HG02798 (cell line): Measurements from ENCODE around the gene CHI3L1.

Experiments
- ATAC-seq: cut with Tn5 transposase; IDR thresholded peaks from one replicate; pipeline ENCODE4 v1.9.1; 2021; ENCODE audit warnings: mild to moderate bottlenecking; ENCODE audit not compliant: unreplicated experiment, poor library complexity

CHI3L1 gene

DNA sequence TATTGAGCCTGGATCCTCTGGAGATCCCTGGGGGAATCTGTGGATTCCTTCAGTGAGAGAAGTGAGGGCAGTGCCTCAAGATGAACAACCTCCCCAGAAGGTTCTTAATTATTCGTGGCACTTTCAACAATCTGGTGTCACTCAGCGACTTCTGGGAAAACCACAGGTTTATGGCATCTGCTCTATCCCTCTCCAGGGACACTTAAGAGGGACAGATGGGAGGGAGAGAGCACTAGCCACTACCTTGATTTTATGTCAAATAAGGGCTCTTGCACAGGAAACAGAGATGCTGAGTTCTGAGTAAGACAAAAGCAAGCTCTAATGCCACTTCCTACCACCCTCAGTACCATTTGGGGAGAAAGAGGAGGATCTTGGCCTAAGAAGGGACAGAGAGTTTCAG is 21.2 kb upstream of the CHI3L1 start:
- no peak for ATAC-seq

GRCh38 chr1:203206129-203206687 is 19.7 kb upstream of the CHI3L1 start:
- ATAC-seq, result no peak

DNA sequence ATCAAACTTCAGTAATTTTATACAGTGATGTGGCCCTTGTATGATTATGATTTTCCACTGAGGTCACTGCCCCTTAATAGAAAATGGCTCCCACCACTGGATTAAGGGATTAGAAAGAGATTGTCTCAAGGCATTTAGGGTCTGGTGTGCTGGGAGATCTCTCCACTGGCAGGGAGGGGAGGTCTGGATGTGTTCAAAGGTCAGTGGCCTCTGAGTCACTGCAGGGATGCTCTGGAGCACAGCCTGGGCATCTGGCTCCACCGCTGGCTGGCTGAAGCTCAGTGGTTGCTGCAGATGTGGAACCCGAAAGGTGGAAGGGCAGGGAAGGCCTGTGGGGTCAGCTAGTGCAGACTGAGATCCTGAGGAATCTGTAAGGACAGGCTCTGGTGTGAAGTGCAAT is 18.3 kb upstream of the CHI3L1 start:
- no peak for ATAC-seq

DNA sequence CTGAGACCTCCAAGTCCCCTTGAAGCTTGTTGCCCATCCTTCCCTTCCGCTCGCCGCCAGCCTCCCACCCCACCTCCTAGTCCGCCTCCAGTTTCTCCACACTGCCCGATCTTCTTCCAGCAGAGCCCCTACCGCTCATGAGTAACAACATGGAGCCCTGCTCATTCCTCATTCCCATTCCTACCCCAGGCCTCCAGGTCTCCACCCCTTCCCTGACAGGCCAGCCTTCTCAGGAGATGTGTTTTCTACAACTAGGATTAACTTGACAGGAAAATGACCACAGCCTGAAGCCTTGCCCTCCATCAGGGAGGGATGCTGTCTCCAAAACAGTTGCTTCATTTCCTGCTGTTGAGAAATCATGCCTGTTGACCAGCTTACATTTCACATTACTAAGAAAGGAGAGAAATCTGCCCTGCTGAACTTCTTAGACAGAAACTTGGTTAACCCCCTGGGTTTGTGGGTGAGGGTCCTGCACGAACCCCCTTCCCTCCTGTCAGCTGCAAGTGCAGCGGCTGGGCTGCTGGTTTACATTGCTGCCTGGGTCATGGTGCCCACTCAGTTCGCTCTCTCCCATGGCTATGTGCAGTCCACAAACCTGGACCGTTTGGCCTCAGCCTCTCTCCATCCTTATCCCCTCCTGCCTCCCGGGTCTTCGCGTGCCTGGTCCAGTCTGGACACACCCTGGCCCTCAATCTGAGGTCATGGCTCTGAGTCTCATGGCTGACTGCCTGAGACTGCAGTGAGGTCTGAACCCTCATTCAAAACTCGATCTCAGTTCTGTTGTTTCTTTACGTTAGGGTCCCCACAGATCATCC is 16.1 kb upstream of the CHI3L1 start:
- ATAC-seq, result no peak

DNA sequence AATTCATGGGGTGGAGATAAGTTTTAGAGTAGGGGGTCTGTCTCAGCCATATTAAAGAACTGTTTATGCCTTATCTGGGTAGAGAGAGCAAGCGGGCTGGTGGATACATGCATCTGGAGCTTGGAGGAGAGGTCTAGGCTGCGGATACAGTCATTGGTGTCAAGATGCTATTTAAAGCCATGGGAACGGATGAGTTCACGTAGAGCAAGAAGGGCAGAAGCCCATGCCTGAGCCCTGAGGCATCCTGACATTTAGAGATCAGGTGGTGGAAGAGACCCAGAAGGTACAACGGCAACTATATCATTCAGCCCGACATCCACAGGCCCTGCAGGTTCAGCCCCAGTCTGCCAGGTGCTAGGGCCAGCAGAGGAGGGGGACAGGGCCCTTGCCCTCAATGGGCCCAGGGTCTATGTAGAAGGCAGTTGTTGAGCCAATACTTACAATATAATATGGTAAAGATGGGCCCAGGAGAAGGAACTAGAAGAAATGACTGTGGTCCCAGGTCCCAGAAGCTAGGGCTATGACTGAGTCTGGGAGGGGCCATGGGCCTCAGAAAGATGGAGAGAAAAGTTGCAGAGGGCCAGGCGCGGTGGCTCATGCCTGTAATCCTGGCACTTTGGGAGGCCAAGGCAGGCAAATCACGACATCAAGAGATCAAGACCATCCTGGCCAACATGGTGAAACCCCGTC is 15.2 kb upstream of the CHI3L1 start:
- no peak for ATAC-seq

DNA sequence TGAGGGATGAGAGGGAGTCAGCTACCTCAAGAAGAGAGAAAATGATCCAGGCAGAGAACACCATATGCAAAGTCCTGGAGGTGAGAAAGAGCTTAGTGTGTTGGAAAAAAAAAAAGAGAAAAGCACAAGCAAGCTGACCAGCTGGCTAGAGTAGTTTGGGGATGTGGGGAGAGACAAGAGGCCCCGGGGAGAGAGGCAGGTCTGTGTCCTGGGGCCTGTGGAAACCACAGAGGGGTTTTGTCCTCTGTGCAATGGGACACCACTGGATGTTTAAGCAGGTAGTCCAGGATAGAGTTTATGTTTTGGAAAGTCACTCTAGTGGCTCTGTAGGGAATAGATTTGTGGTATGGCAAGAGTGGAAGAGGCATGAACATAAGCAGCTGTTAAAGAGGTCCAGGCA is 14.4 kb upstream of the CHI3L1 start:
- no peak for ATAC-seq

GRCh38 chr1:203199816-203200571 is 13.5 kb upstream of the CHI3L1 start:
- no peak for ATAC-seq

DNA sequence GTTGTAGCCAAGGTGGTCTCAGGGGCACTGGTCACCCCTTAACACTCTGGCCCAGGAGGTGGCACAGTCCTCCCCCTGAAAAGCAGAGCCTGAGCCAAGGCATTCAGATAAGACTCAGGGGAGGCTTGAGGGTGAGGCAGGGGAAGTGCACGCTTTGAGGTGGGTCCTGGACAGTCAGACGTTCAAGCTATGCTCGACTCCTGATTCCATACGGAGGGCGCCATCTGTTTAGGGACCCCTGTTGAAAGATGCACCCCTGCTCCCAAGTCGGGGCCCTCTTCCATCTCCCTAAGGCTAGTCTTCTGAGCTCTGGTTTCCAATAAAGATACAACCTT is 12.9 kb upstream of the CHI3L1 start:
- no peak for ATAC-seq

DNA sequence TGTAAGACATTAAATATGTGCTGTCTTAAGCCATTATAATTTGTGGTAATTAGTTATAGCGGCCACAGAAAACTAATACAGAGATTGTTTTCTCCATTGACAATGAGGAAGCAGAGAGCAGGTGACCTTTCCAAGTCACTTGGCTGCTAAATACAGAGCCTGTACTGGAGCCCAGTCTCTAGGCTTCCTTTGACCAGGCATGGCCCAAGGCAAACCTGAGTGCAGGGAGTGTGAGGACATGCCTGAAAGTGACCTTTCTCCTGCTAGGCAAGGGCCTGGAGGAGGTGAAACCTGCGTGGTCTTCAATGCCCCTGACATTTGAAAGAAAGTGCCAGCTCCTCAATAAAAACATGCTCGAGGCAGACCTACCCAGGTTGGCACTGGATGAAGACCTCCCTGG is 12.5 kb upstream of the CHI3L1 start:
- ATAC-seq, result no peak

DNA sequence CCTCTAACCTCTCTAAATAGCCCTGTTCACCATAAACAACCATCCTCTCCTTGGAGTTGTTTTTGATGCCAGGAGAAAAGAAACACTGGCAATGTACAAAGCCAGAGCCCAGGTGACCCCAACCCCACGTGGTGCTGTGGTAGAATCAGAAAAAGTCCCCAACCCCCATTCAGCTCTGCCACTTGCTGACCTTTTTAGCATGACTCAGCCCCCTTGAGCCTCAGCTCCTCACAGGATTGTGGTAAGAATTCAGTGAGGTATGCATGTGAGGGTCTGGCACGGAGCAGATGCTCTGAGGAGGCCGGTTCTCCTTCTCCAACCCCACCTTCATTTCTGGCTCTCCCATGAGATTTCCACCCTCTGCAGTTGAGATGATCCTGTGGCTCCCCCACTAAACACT is 11.1 kb upstream of the CHI3L1 start:
- ATAC-seq, result no peak

- no peak for ATAC-seq
These were observed 9.9 kb upstream of the CHI3L1 start for GRCh38 chr1:203196371-203196770.

DNA sequence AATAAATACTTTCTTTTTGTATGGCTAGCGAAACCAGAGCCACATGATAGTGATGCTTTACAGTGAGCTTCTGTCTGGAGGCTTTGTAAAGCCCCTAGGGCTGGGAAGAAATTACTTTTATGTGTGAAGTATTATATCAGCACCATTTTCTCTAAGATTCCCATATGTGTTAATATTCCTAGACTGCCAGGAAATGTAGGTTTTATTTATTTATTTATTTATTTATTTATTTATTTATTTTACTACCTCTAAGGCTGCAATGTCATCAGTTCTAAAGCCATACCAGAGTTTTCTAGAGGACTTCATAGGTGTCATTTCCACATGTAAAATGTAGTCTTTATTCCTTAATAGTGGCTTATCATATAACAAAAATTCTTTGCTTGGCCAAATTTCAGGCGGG is 4.4 kb upstream of the CHI3L1 start:
- no peak for ATAC-seq

DNA sequence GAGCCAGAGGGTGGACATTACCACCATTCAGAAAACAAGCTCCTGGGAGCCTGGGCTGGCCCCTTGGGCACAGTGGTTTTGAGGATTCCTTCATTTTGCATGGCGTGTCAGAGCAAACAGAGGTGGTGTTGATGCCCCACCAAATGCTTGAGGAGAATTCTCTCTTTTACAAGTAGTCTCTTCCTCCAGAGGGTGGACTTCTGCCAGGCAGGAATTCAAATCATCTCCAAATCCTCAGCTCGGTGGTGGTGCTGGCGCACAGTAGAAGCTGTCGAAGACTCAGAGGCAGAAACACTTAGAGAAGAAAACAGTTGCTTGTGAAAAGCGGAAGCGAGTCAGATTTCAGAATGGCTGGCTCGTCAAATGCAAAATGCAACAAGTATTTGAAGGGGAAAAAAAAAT is 3.4 kb upstream of the CHI3L1 start:
- ATAC-seq, result no peak

DNA sequence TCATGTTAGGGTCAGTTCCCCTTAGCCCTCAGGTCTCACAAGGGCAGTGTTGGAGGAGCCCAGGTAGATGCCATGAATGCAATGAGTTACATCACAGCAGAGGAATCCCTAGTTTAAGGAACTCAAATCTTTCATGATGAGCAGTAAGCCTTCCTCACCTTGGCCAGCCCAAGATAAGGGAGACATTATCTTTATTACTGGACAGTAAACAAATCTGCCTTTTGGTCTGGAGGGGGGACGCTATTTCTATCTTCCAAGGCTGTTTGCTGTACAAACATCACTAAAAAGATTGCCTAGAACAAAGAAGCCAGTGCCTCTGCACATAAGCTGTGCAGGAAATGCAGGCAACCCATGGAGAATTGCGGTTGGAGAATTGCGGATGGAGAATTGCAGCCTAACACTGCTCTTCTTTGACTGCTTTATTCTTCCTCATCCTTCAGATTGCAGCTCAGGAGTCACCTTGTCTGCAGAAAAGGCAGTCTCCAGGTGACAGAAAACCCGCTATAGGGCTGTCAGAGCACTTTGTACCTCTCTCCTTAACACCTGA is 2.3 kb upstream of the CHI3L1 start:
- ATAC-seq, result no peak

GRCh38 chr1:203187689-203188264 is 1.3 kb upstream of the CHI3L1 start:
- no peak for ATAC-seq

DNA sequence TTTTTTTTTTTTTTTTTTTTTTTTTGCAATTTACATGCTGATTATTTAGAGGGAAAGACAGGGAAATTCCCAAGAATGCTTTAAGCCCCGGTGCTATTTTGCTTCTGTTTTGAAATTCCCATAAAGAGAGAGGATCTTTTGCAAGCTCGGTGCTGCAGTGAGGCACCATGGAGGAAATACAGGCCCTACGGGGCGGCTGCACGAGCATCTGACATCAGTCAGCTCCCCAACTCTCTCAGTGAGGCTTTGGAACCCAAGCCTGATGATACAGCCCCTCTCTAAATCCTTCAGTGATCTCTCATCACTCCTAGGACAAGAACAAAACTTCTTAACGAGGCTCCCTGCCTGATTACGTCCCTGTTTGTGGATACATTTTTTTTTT is 791 bp upstream of the CHI3L1 start:
- ATAC-seq, result no peak

- no peak for ATAC-seq
These were observed 436 bp downstream of the CHI3L1 start for GRCh38 chr1:203186091-203186445.

DNA sequence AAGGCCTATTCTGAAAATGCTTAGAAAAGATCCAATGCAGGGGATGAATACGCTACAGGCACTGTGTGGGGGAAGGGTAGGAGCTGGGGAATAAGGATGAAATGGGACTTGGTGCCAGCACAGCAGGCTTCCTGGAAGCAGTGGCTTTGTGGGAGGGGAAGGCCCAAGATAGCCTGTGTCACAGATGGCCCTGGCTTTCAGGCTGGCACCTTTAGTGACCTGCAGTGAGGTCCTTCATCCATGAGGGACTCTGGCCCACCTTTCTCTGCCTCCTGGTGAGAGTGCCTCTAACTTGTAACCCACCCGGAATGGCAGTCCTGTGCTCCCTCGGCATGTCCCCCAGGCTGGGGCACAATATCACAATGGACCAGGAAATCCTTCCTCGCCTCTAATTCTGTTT is 919 bp downstream of the CHI3L1 start:
- ATAC-seq, result no peak

DNA sequence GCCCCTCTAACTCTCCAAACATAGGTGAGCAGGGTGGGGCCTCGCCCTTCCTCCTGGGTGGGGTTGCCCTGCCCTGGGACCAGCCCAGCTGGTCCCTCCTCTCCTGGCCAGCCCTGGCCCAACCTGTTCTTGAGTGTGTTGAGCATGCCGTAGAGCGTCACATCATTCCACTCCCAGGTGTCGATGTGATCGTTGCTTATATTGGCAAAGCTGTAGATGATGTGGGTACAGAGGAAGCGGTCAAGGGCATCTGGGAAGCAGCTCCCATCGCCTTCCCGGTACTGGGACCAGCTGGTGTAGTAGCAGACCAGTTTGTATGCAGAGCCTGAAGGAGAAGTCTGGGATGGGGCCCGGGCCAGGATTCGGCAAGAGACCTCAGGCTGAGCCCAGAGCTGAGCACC is 1.4 kb downstream of the CHI3L1 start:
- ATAC-seq, result no peak

DNA sequence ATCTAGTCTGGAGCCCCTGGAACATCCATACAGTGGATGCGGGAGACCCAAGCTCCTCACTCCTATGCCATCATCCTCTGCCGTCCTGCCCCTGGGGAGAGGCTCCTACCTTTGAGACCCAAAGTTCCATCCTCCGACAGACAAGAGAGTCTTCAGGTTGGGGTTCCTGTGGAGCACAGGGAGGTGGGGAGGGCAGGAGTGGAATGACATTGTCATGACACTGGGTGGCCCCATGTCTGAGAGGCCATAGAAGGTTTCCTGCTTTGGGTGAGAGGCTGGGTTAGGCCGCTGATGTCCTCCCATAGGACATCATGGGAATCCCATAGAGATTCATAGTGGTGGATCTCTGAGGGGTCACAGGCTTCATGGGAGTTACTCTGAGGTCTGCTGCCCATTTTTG is 2.0 kb downstream of the CHI3L1 start:
- ATAC-seq, result no peak

GRCh38 chr1:203183828-203184227 is 2.7 kb downstream of the CHI3L1 start:
- ATAC-seq, result no peak
